ENCODE results near the gene MRPL43.

MRPL43 gene

GRCh38 chr10:100945754-100946153, 41.5 kb downstream of the MRPL43 start:
- no peak overlapping the region for H3K9ac ChIP-seq
- H3K4me3 ChIP-seq (IDR thresholded peaks at IDR 0.05; ENCODE audit: insufficient read depth, low read depth, low read length) = no peak overlapping the region
- no peaks in the 10 kb centered on the region for H3K79me2 ChIP-seq (ENCODE audit: insufficient read depth, low read depth)
- no peaks in the 10 kb centered on the region for H4K20me1 ChIP-seq (ENCODE audit: insufficient read depth)
- 0 out of 2 replicates have a peak, but pooled peaks cover 3% of the 10 kb centered on the region for H3K36me3 ChIP-seq (ENCODE audit: insufficient read depth)
- H3K27me3 ChIP-seq (ENCODE audit: insufficient read depth, low read depth) = no peaks in the 10 kb centered on the region
- H3K27ac ChIP-seq = no peak overlapping the region
- H3K4me1 ChIP-seq (ENCODE audit: low read depth, poor library complexity, severe bottlenecking) = no peaks in the 10 kb centered on the region
- no peak overlapping the region for H3K4me2 ChIP-seq
- no peak for TF ChIP-seq CTCF (conservative IDR thresholded peaks at IDR 0.05; ENCODE audit: low read depth, low read length)
- H2AFZ ChIP-seq (ENCODE audit: low read depth) = no peak overlapping the region

- no peak overlapping the region for H2AFZ ChIP-seq (ENCODE audit: low read depth)
- H3K4me3 ChIP-seq (IDR thresholded peaks at IDR 0.05; ENCODE audit: insufficient read depth, low read depth, low read length) = no peak overlapping the region
- H4K20me1 ChIP-seq (ENCODE audit: insufficient read depth) = no peaks in the 10 kb centered on the region
- H3K36me3 ChIP-seq (ENCODE audit: insufficient read depth) = 0 out of 2 replicates have a peak, but pooled peaks cover 3% of the 10 kb centered on the region
- TF ChIP-seq CTCF (conservative IDR thresholded peaks at IDR 0.05; ENCODE audit: low read depth, low read length) = no peak
- no peak overlapping the region for H3K27ac ChIP-seq
- H3K27me3 ChIP-seq (ENCODE audit: insufficient read depth, low read depth) = no peaks in the 10 kb centered on the region
- no peak overlapping the region for H3K4me2 ChIP-seq
- H3K79me2 ChIP-seq (ENCODE audit: insufficient read depth, low read depth) = no peaks in the 10 kb centered on the region
- H3K9ac ChIP-seq = no peak overlapping the region
- H3K4me1 ChIP-seq (ENCODE audit: low read depth, poor library complexity, severe bottlenecking) = no peaks in the 10 kb centered on the region
Observed at GRCh38 chr10:100943508-100943907, 43.8 kb downstream of the MRPL43 start.

GRCh38 chr10:100942229-100942628, 45.1 kb downstream of the MRPL43 start:
- no peak for TF ChIP-seq CTCF (conservative IDR thresholded peaks at IDR 0.05; ENCODE audit: low read depth, low read length)
- H3K27ac ChIP-seq = no peak overlapping the region
- no peak overlapping the region for H2AFZ ChIP-seq (ENCODE audit: low read depth)
- H3K27me3 ChIP-seq (ENCODE audit: insufficient read depth, low read depth) = no peaks in the 10 kb centered on the region
- no peaks in the 10 kb centered on the region for H3K79me2 ChIP-seq (ENCODE audit: insufficient read depth, low read depth)
- no peak overlapping the region for H3K4me3 ChIP-seq (IDR thresholded peaks at IDR 0.05; ENCODE audit: insufficient read depth, low read depth, low read length)
- no peaks in the 10 kb centered on the region for H3K36me3 ChIP-seq (ENCODE audit: insufficient read depth)
- no peaks in the 10 kb centered on the region for H4K20me1 ChIP-seq (ENCODE audit: insufficient read depth)
- H3K4me2 ChIP-seq = no peak overlapping the region
- H3K4me1 ChIP-seq (ENCODE audit: low read depth, poor library complexity, severe bottlenecking) = no peaks in the 10 kb centered on the region
- H3K9ac ChIP-seq = no peak overlapping the region

- H2AFZ ChIP-seq (ENCODE audit: low read depth) = no peak overlapping the region
- no peaks in the 10 kb centered on the region for H3K36me3 ChIP-seq (ENCODE audit: insufficient read depth)
- H3K27ac ChIP-seq = no peak overlapping the region
- H3K9ac ChIP-seq = no peak overlapping the region
- H4K20me1 ChIP-seq (ENCODE audit: insufficient read depth) = no peaks in the 10 kb centered on the region
- H3K4me1 ChIP-seq (ENCODE audit: low read depth, poor library complexity, severe bottlenecking) = peaks cover 5% of the 10 kb centered on the region
- no peak overlapping the region for H3K4me3 ChIP-seq (IDR thresholded peaks at IDR 0.05; ENCODE audit: insufficient read depth, low read depth, low read length)
- H3K27me3 ChIP-seq (ENCODE audit: insufficient read depth, low read depth) = no peaks in the 10 kb centered on the region
- no peaks in the 10 kb centered on the region for H3K79me2 ChIP-seq (ENCODE audit: insufficient read depth, low read depth)
- H3K4me2 ChIP-seq = no peak overlapping the region
- no peak for TF ChIP-seq CTCF (conservative IDR thresholded peaks at IDR 0.05; ENCODE audit: low read depth, low read length)
Observed at GRCh38 chr10:100939763-100940344, 47.4 kb downstream of the MRPL43 start.

Data from KMS-11 (cell line).